PC-3 (cell line): ENCODE measurements around the gene C10orf95. TPM values are rescaled to one million over a fixed set of nuclear protein-coding genes. Genes with fewer than 3 reads are reported as not detected.

Source experiments
- ATAC-seq: fragments of 200-7000 bp; cut with Tn5 transposase; 2 replicates; pipeline ENCODE4 v1.9.1; 2020; ENCODE audit warnings: mild to moderate bottlenecking, moderate library complexity
- BruUV-seq: library from RNA; stranded (reverse); fragments of 400-500 nt; replicated peaks from 2 replicates; lab custom pipeline; 2021; lab: Mats Ljungman, UMichigan
- CTCF ChIA-PET: fragments of 300-600 bp; sonication (Branson Sonifier 250); formaldehyde crosslinking; loops from one replicate; lab custom pipeline; 2022; ENCODE audit warnings: antibody characterized with exemption; lab: Charles Lee
- POLR2A ChIA-PET: fragments of 300-600 bp; sonication (Branson Sonifier 250); formaldehyde crosslinking; loops from one replicate; lab custom pipeline; 2022; ENCODE audit warnings: antibody characterized with exemption; ENCODE audit not compliant: unreplicated experiment; lab: Charles Lee
- DNase-seq: peaks from one replicate; pipeline ENCODE4 v3.0.0-alpha.2; 2015
- H2AFZ ChIP-seq: fragments of 300-600 bp; sonication (generic); 2 replicates; pipeline ENCODE4 v1.6.0; 2016; ENCODE audit warnings: antibody characterized with exemption, low read length
- H3F3A ChIP-seq: fragments of 300-600 bp; sonication (generic); one replicate; pipeline ENCODE4 v1.6.0; 2017; ENCODE audit warnings: antibody characterized with exemption, low read length, control low read depth, mild to moderate bottlenecking; ENCODE audit not compliant: unreplicated experiment
- H3K27ac ChIP-seq: fragments of 300-600 bp; sonication (generic); 2 replicates; pipeline ENCODE4 v1.5.1; 2016; ENCODE audit warnings: mild to moderate bottlenecking, low read length
- H3K27me3 ChIP-seq: fragments of 300-600 bp; sonication (generic); 2 replicates; pipeline ENCODE4 v1.6.1; 2016; ENCODE audit warnings: low read length, mixed read lengths
- H3K36me3 ChIP-seq: fragments of 300-600 bp; sonication (generic); 2 replicates; pipeline ENCODE4 v1.6.1; 2016; ENCODE audit warnings: low read depth, mixed run types, low read length, mixed read lengths
- H3K4me1 ChIP-seq: fragments of 300-600 bp; sonication (generic); 2 replicates; pipeline ENCODE4 v1.5.1; 2016; ENCODE audit warnings: low read length; ENCODE audit not compliant: insufficient read depth
- H3K4me2 ChIP-seq: fragments of 300-600 bp; sonication (generic); 2 replicates; pipeline ENCODE4 v1.6.0; 2016; ENCODE audit warnings: low read length
- H3K4me3 ChIP-seq: fragments of 300-600 bp; sonication (generic); 2 replicates; pipeline ENCODE4 v1.5.1; 2016; ENCODE audit warnings: mild to moderate bottlenecking, low read length, mixed read lengths
- H3K79me2 ChIP-seq: fragments of 300-600 bp; sonication (generic); 2 replicates; pipeline ENCODE4 v1.6.1; 2017; ENCODE audit warnings: low read length, mixed read lengths
- H3K9ac ChIP-seq: fragments of 300-600 bp; sonication (generic); 2 replicates; pipeline ENCODE4 v1.6.0; 2016; ENCODE audit warnings: mild to moderate bottlenecking, low read length
- H3K9me2 ChIP-seq: fragments of 300-600 bp; sonication (generic); replicated peaks from 2 replicates; pipeline ENCODE4 v1.6.1; 2016; ENCODE audit warnings: mixed run types, low read length, mixed read lengths
- H3K9me3 ChIP-seq: fragments of 300-600 bp; sonication (generic); 2 replicates; pipeline ENCODE4 v1.6.1; 2016; ENCODE audit warnings: low read length, mixed read lengths
- H4K20me1 ChIP-seq: fragments of 300-600 bp; sonication (generic); 2 replicates; pipeline ENCODE4 v1.6.1; 2016; ENCODE audit warnings: low read length, mixed read lengths
- EZH2 ChIP-seq: fragments of 300-600 bp; sonication (generic); IDR thresholded peaks from one replicate; pipeline ENCODE4 v1.6.1; 2017; ENCODE audit warnings: antibody characterized with exemption, mild to moderate bottlenecking, low read length; ENCODE audit not compliant: unreplicated experiment
- EZH2phosphoT487 ChIP-seq: fragments of 300-600 bp; sonication (generic); IDR thresholded peaks from 2 replicates; pipeline ENCODE4 v1.6.1; 2018; ENCODE audit warnings: mild to moderate bottlenecking, antibody characterized with exemption, low read length, borderline replicate concordance
- intact Hi-C: fragments of 100-400 bp; cut with micrococcal nuclease; formaldehyde crosslinking; loops from 2 replicates; pipeline ENCODE4 v1.9.0; 2023
- total RNA-seq: library from RNA; depleted of rRNA; stranded (reverse); fragments of >200 nt; gene quantifications from 2 replicates; pipeline ENCODE4 v1.2.3, GENCODE V29; 2014
- TF ChIP-seq, protein P1 (sequence below): fragments of 300-600 bp; sonication (generic); conservative IDR thresholded peaks from 2 replicates; pipeline ENCODE4 v1.5.1; 2017; ENCODE audit warnings: antibody characterized with exemption, low read depth, mild to moderate bottlenecking, low read length

The C10orf95 gene
- total RNA-seq, 1 experiment from 2014 or later: 1.9 TPM

DNA sequence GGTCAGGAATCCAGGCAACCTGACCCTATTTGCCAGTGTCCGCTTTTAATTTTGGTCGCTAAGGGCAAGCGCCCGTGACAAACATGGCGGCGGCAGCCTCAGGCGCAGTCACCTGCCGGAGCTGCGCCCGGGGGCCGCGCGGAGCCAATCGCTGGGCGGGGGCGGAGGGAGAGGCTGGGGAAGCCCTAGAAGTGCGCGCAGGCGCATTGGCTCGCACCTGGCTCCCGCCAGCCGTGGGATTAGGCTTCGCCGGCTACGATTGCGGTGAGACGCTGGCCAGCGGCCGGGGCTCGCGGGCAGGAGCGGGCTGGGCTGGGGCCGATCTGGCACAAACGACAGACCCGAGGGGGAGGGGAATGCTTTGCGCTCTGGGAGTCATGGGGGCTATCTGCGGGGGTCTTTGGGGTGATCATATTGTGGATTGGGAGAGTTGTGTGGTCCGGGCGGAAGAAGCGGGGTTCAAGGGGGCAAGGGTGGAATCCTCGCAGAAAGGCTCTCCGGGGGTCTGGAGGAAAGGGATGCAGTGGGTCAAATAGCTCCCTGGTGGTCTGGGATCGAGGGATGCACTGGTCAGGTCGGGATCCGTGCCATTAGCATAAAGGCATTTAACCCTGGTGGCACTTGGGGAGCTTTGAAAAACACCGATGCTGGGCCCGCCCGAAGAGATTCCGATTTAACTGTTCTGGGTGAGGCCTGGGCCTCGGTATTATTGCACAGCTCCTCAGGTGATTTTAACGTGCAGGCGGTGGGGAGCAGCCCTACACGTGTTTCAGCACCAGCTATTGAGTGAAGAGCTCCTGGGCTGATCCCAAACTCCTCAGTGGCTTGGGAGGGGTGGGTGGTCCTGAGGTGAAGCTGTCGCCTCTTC lies 10.1 kb upstream of the C10orf95 start:
- no peaks in the 10 kb centered on the region for H3K9me3 ChIP-seq
- no peaks in the 10 kb centered on the region for H3K27me3 ChIP-seq
- DNase-seq (peak; percentile 92), ATAC-seq (peak; percentile 98)
- no peak for TF ChIP-seq EZH2phosphoT487
- no peak for TF ChIP-seq EZH2
- TF ChIP-seq, protein P1, sequence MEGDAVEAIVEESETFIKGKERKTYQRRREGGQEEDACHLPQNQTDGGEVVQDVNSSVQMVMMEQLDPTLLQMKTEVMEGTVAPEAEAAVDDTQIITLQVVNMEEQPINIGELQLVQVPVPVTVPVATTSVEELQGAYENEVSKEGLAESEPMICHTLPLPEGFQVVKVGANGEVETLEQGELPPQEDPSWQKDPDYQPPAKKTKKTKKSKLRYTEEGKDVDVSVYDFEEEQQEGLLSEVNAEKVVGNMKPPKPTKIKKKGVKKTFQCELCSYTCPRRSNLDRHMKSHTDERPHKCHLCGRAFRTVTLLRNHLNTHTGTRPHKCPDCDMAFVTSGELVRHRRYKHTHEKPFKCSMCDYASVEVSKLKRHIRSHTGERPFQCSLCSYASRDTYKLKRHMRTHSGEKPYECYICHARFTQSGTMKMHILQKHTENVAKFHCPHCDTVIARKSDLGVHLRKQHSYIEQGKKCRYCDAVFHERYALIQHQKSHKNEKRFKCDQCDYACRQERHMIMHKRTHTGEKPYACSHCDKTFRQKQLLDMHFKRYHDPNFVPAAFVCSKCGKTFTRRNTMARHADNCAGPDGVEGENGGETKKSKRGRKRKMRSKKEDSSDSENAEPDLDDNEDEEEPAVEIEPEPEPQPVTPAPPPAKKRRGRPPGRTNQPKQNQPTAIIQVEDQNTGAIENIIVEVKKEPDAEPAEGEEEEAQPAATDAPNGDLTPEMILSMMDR: no peak
- no TSS peak for BruUV-seq
- no peak overlapping the region for H3K27ac ChIP-seq
- no peaks in the 10 kb centered on the region for H3K36me3 ChIP-seq
- no peaks in the 10 kb centered on the region for H3F3A ChIP-seq
- ChIA-PET CTCF (no interaction called here), POLR2A (no interaction called here)
- H3K79me2 ChIP-seq: no peaks in the 10 kb centered on the region
- H4K20me1 ChIP-seq: no peaks in the 10 kb centered on the region
- peak overlapping the region; percentile 93 for H2AFZ ChIP-seq
- intact Hi-C loops: no loop called here
- peak overlapping the region; percentile 67 for H3K4me3 ChIP-seq
- peak overlapping the region; percentile 54 for H3K9ac ChIP-seq
- H3K9me2 ChIP-seq: no peaks in the 10 kb centered on the region
- H3K4me1 ChIP-seq: peaks cover 6% of the 10 kb centered on the region; the same call in 1 of the 2 replicates
- H3K4me2 ChIP-seq: peak overlapping the region; percentile 98

DNA sequence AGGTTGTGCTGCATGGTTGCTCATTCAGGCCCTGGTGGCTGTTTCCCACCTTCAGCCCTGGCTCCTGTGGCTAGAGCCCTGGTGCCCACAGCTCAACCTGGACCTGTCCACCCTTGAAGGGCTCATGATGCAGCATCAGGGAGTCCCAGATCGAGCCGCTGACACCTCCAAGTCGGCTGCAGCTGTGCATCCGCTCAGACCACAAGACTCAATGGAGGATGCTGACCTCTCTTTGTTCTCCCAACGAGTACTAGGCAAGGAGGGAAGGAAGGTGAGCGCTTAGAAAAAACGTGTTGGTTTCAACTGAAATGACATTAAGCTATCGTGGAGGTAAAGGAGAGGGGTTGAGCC lies 9.5 kb upstream of the C10orf95 start:
- H3F3A ChIP-seq: no peaks in the 10 kb centered on the region
- H3K4me2 ChIP-seq: peak overlapping the region; percentile 98
- no peaks in the 10 kb centered on the region for H3K79me2 ChIP-seq
- no peak overlapping the region for H3K9ac ChIP-seq
- BruUV-seq: no TSS peak
- intact Hi-C loops: no loop called here
- TF ChIP-seq EZH2 (no peak), EZH2phosphoT487 (no peak)
- TF ChIP-seq, protein P1: no peak
- no peaks in the 10 kb centered on the region for H3K9me2 ChIP-seq
- H3K9me3 ChIP-seq: no peaks in the 10 kb centered on the region
- ChIA-PET CTCF (interaction anchor here (0.6 kb wide), 1 partner anchor 255 kb away, joined by 15 read pairs; no protein-coding TSS in a partner anchor), POLR2A (no interaction called here)
- no peak for DNase-seq
- H3K4me1 ChIP-seq: peaks cover 6% of the 10 kb centered on the region; the same call in 1 of the 2 replicates
- H3K27me3 ChIP-seq: no peaks in the 10 kb centered on the region
- H2AFZ ChIP-seq: peak overlapping the region; percentile 93
- no peaks in the 10 kb centered on the region for H3K36me3 ChIP-seq
- no peak overlapping the region for H3K27ac ChIP-seq
- peak overlapping the region; percentile 67; the same call in 1 of the 2 replicates for H3K4me3 ChIP-seq
- peak; percentile 11 for ATAC-seq
- no peaks in the 10 kb centered on the region for H4K20me1 ChIP-seq

DNA sequence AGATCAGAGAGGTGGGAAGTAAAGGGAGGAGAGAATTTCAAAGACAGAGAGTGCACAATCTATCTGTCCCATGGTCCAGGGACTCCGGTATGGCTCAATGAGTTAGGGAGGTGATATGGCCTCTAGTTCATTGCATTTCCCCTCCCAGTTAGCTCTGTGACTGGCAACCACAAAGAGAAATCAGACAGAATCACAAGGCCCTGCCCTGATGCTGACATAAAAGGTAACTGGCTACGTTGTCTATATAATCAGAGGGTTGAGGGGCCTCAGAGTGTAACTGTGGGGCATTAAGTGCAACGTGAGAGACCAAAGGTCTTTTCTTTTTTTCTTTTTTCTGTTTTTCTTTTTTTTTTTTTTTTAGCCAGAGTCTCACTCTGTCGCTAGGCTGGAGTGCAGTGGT lies 7.3 kb upstream of the C10orf95 start:
- CTCF ChIA-PET: no interaction called here
- Histone ChIP-seq H3K9me3 (no peaks in the 10 kb centered on the region), H2AFZ (no peak overlapping the region), H3K27me3 (no peaks in the 10 kb centered on the region), H3K9ac (no peak overlapping the region), H3K9me2 (no peaks in the 10 kb centered on the region), H3K4me1 (peaks cover 6% of the 10 kb centered on the region; the same call in 1 of the 2 replicates), H4K20me1 (no peaks in the 10 kb centered on the region), H3K4me2 (no peak overlapping the region), H3K36me3 (no peaks in the 10 kb centered on the region), H3K27ac (no peak overlapping the region), H3K79me2 (no peaks in the 10 kb centered on the region; the same call in 1 of the 2 replicates), H3K4me3 (no peak overlapping the region), H3F3A (no peaks in the 10 kb centered on the region)
- ATAC-seq (no peak), DNase-seq (no peak)
- intact Hi-C loops: no loop called here
- POLR2A ChIA-PET: no interaction called here
- no TSS peak for BruUV-seq
- no peak for TF ChIP-seq EZH2phosphoT487
- TF ChIP-seq, protein P1: no peak
- TF ChIP-seq EZH2: no peak
